PFSK-1 (cell line): ENCODE data around the gene ABCD1.

Experiments used
- FOXP2 ChIP-seq: optimal IDR thresholded peaks from 2 replicates; pipeline ENCODE3; 2011; ENCODE audit warnings: borderline replicate concordance, control low read depth, inconsistent platforms; ENCODE audit not compliant: insufficient read depth; ENCODE audit errors: extremely low read length, extremely low read depth
- POLR2AphosphoS5 ChIP-seq: IDR thresholded peaks from 2 replicates; pipeline ENCODE4 v1.6.1; 2012; ENCODE audit warnings: low read depth, mild to moderate bottlenecking, control low read depth, low read length, moderate library complexity
- SIN3A ChIP-seq: IDR thresholded peaks from 2 replicates; pipeline ENCODE4 v1.6.1; 2012; ENCODE audit warnings: mild to moderate bottlenecking, low read length, moderate library complexity, borderline replicate concordance; ENCODE audit not compliant: insufficient read depth
- TAF1 ChIP-seq: IDR thresholded peaks from 2 replicates; pipeline ENCODE4 v1.6.1; 2012; ENCODE audit warnings: low read length, control low read depth, borderline replicate concordance; ENCODE audit not compliant: insufficient read depth
- TF ChIP-seq, protein P1 (sequence below), 2 experiments: IDR thresholded peaks; 2 replicates each; pipeline versions ENCODE4 v1.6.1 to v1.8.0; 2011 to 2012; ENCODE audit warnings: low read depth in 2 of 2, low read length in 2 of 2, control low read depth in 1 of 2, inconsistent platforms in 1 of 2, mild to moderate bottlenecking in 1 of 2, moderate library complexity in 1 of 2; ENCODE audit not compliant: insufficient read depth in 1 of 2

The ABCD1 gene

DNA sequence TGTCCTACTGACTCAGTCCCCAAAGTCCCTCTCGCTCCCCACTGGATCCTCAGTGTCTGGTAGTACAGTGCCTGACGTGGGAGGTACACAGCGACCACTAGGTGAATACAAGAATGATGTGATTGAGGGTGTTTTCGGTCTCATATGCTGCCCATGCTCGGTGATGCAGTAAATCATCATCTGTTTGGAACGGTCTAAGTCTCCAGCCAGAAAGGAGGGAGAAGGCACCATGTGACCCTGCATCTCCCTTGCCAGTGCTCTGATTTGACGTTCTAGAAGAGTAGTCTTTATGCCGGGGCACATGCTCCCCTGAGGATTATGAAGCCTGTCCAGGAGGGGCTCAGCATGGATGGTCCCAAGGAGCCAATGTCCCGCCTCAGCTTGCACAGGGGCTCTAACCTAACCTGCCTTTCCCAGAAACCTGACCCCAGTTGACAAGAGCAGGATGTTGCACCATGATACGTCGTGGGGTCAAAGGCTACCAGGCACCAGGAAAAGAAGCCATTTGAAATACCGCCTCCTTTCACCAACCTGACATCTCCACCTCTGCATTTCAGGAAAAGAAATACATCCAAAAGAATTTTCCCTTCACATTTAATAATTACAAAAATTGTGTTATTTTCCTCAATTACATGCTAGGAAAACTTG, 25.6 kb downstream of the ABCD1 start:
- TF ChIP-seq POLR2AphosphoS5, result no peak
- TF ChIP-seq, protein P1, sequence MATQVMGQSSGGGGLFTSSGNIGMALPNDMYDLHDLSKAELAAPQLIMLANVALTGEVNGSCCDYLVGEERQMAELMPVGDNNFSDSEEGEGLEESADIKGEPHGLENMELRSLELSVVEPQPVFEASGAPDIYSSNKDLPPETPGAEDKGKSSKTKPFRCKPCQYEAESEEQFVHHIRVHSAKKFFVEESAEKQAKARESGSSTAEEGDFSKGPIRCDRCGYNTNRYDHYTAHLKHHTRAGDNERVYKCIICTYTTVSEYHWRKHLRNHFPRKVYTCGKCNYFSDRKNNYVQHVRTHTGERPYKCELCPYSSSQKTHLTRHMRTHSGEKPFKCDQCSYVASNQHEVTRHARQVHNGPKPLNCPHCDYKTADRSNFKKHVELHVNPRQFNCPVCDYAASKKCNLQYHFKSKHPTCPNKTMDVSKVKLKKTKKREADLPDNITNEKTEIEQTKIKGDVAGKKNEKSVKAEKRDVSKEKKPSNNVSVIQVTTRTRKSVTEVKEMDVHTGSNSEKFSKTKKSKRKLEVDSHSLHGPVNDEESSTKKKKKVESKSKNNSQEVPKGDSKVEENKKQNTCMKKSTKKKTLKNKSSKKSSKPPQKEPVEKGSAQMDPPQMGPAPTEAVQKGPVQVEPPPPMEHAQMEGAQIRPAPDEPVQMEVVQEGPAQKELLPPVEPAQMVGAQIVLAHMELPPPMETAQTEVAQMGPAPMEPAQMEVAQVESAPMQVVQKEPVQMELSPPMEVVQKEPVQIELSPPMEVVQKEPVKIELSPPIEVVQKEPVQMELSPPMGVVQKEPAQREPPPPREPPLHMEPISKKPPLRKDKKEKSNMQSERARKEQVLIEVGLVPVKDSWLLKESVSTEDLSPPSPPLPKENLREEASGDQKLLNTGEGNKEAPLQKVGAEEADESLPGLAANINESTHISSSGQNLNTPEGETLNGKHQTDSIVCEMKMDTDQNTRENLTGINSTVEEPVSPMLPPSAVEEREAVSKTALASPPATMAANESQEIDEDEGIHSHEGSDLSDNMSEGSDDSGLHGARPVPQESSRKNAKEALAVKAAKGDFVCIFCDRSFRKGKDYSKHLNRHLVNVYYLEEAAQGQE (IDR thresholded peaks at IDR 0.05; ENCODE audit: insufficient read depth in 1 of 2, low read depth in 2 of 2, low read length in 2 of 2), result no peak
- TF ChIP-seq TAF1, result no peak
- TF ChIP-seq SIN3A, result no peak

DNA sequence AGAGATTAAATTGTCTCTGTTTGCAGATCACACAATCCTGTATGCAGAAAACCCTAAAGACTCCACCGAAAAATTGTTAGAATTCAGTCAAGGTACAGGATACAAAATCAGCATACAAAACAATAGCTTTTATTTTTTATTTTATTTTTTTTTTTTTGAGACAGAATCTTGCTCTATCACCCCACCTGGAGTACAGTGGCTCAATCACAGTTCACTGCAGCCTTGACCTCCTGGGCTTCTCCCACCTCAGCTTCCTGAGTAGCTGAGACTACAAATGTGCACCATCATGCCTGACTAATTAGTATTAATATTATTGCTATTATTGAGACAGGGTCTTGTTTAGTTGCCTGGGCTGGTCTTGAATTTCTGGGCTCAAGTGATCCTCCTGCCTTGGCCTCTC, 30.5 kb downstream of the ABCD1 start:
- TF ChIP-seq FOXP2 (no peak), SIN3A (no peak), POLR2AphosphoS5 (no peak), TAF1 (no peak)
- TF ChIP-seq, protein P1 (IDR thresholded peaks at IDR 0.05; ENCODE audit: insufficient read depth in 1 of 2, low read depth in 2 of 2, low read length in 2 of 2), result no peak

DNA sequence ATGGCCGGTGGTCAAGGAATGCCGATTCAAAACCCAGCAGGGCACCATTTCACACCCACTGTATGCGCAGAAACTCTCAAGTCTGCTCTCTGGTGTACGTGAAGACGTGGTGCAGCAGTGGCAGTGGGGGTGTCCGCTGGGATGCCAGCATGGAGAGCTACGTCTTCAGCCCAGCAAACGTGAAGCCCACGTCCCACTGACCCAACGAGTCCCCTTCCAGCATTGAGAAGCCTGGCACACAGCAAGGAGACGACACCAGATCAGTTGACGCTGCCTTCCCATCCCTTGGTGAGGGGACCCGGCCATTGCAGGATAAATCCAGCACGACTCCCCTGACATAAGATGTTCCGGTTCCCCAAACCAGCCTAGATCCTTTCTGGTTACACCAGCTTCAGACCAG, 37.2 kb downstream of the ABCD1 start:
- no peak for TF ChIP-seq FOXP2
- no peak for TF ChIP-seq SIN3A
- TF ChIP-seq, protein P1 (IDR thresholded peaks at IDR 0.05; ENCODE audit: insufficient read depth in 1 of 2, low read depth in 2 of 2, low read length in 2 of 2), result no peak
- no peak for TF ChIP-seq POLR2AphosphoS5
- no peak for TF ChIP-seq TAF1

DNA sequence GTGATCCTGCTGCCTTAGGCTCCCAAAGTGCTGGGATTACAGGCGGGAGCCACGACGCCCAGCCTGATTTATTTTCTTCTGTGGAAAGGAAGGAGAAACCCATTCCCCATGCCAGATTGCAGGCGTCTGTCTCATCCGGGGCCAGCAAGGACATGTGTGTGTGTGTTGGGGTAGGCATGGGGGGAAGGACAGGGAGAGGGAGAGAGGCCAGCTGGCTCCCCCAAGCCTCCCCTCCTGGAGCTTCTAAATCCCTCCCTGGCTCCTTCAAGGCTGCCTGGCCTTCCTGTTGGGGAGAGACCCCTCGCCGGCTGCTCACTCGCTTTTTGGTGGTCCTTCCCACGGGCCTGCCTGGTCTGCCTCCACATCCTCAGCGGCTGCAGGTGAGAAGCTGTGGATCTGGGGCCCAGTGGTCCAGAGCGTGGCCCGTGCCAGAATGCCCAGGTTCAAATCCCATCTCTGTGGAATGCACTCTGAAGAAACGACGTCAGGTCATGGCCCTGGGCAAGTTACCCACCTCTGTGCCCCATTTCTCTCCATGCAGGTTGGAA, 38.0 kb downstream of the ABCD1 start:
- no peak for TF ChIP-seq SIN3A
- TF ChIP-seq, protein P1 (IDR thresholded peaks at IDR 0.05; ENCODE audit: insufficient read depth in 1 of 2, low read depth in 2 of 2, low read length in 2 of 2), result no peak
- TF ChIP-seq POLR2AphosphoS5, result no peak
- no peak for TF ChIP-seq FOXP2
- no peak for TF ChIP-seq TAF1
